NCI-H1092 treated with DMSO at 0.1 percent for 48 hours (cell line): Measurements from ENCODE around the gene SELENOI.
A peak's percentile ranks its signal among the peaks of the same experiment; 100 is the strongest.
"Not testable (repeated sequence)": the region's sequence is repeated elsewhere in the genome, so short reads cannot be mapped to it uniquely, and the experiment has no call there.

Source experiments
- DNase-seq: peaks from one replicate; lab custom pipeline; 2025; lab: John Stamatoyannopoulos, UW

SELENOI gene

GRCh38 chr2:26356771-26357170 is 10.8 kb downstream of the SELENOI start:
- no peak for DNase-seq

- no peak for DNase-seq
These were observed 14.0 kb downstream of the SELENOI start for GRCh38 chr2:26359886-26360473.

GRCh38 chr2:26363323-26363722 is 17.4 kb downstream of the SELENOI start:
- no peak for DNase-seq

- DNase-seq: no peak
These were observed 18.0 kb downstream of the SELENOI start for GRCh38 chr2:26363958-26364357.

GRCh38 chr2:26364669-26365068 is 18.7 kb downstream of the SELENOI start:
- no peak for DNase-seq

- no peak for DNase-seq
These were observed 21.0 kb downstream of the SELENOI start for GRCh38 chr2:26366957-26367356.

- not testable (repeated sequence) for DNase-seq
These were observed 23.7 kb downstream of the SELENOI start for GRCh38 chr2:26369664-26370063.

- not testable (repeated sequence) for DNase-seq
These were observed 25.0 kb downstream of the SELENOI start for GRCh38 chr2:26370909-26371308.

GRCh38 chr2:26376799-26377198 is 30.9 kb downstream of the SELENOI start:
- DNase-seq: no peak

- peak; percentile 7 for DNase-seq
These were observed 34.3 kb downstream of the SELENOI start for GRCh38 chr2:26380281-26380680.

- no peak for DNase-seq
These were observed 36.6 kb downstream of the SELENOI start for GRCh38 chr2:26382564-26382963.

GRCh38 chr2:26384183-26384582 is 38.2 kb downstream of the SELENOI start:
- no peak for DNase-seq

- DNase-seq: no peak
These were observed 38.7 kb downstream of the SELENOI start for GRCh38 chr2:26384597-26384996.

GRCh38 chr2:26387189-26387588 is 41.2 kb downstream of the SELENOI start:
- no peak for DNase-seq

- no peak for DNase-seq
These were observed 48.8 kb downstream of the SELENOI start for GRCh38 chr2:26394694-26395093.

- DNase-seq: no peak
These were observed 49.5 kb downstream of the SELENOI start for GRCh38 chr2:26395394-26395793.

GRCh38 chr2:26396734-26397298 is 50.9 kb downstream of the SELENOI start:
- DNase-seq: no peak

- DNase-seq: peak; percentile 62
These were observed 53.9 kb downstream of the SELENOI start for GRCh38 chr2:26399771-26400376.

- no peak for DNase-seq
These were observed 54.8 kb downstream of the SELENOI start for GRCh38 chr2:26400723-26401122.

- peak; percentile 69 for DNase-seq
These were observed 56.0 kb downstream of the SELENOI start, which contains the start of gene DRC1 for GRCh38 chr2:26401739-26402541. TSS of gene DRC1 (plus strand) at chr2:26401920. CDS start at chr2:26401990, 70 bp downstream.

GRCh38 chr2:26407526-26407925 is 61.6 kb downstream of the SELENOI start:
- DNase-seq: no peak

- DNase-seq: no peak
These were observed 63.8 kb downstream of the SELENOI start for GRCh38 chr2:26409785-26410184.

GRCh38 chr2:26410764-26411243 is 64.9 kb downstream of the SELENOI start:
- no peak for DNase-seq
